ENCODE measurements around the gene MANBA.

DNA sequence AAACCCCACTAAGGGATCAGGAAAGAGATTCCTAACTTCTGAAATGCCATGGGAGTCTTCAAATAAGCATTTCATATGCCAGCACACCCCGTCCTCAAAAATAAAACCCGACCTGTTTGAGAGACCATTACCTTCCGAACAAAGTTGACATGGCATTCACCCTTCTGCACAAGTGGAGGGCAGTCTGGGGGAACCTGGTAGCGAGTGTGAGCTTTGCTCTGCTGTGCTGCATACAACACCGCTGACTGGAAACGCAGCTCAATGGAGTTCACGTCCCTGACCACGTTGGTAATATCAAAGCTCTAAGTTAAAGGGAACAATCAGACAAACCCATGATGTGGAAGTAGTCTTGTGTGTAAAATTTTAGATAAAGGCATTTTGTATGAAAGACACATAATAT lies 38.0 kb downstream of the MANBA start:
- no peak for TF ChIP-seq CTCF (IDR thresholded peaks at IDR 0.05; ENCODE audit: low read depth, low read length)
- TF ChIP-seq EZH2phosphoT487 (IDR thresholded peaks at IDR 0.05; ENCODE audit: low read depth): no peak

Data from OCI-LY3 (cell line).